ENCODE measurements around the gene SNRNP200.
A peak's percentile ranks its signal among the peaks of the same experiment; 100 is the strongest.

The SNRNP200 gene

GRCh38 chr2:96305091-96305978, at the start of gene SNRNP200:
TSS of gene SNRNP200 (minus strand) at chr2:96305546. CDS start at chr2:96305437, 109 bp downstream.
- DNase-seq (ENCODE audit: low read depth), result peak; percentile 89

- DNase-seq (ENCODE audit: low read depth), result no peak
These were observed 49.1 kb upstream of the SNRNP200 start for GRCh38 chr2:96354492-96354891.

- DNase-seq (ENCODE audit: low read depth), result no peak
These were observed 48.3 kb upstream of the SNRNP200 start for GRCh38 chr2:96353606-96354101.

GRCh38 chr2:96353032-96353561, 47.8 kb upstream of the SNRNP200 start:
- no peak for DNase-seq (ENCODE audit: low read depth)

GRCh38 chr2:96347395-96347794, 42.0 kb upstream of the SNRNP200 start:
- no peak for DNase-seq (ENCODE audit: low read depth)

GRCh38 chr2:96345868-96346462, 40.6 kb upstream of the SNRNP200 start:
- no peak for DNase-seq (ENCODE audit: low read depth)

- no peak for DNase-seq (ENCODE audit: low read depth)
These were observed 40.1 kb upstream of the SNRNP200 start for GRCh38 chr2:96345438-96345837.

GRCh38 chr2:96344011-96344410, 38.7 kb upstream of the SNRNP200 start:
- peak; percentile 66 for DNase-seq (ENCODE audit: low read depth)

GRCh38 chr2:96342085-96342484, 36.7 kb upstream of the SNRNP200 start:
- peak; percentile 73 for DNase-seq (ENCODE audit: low read depth)

GRCh38 chr2:96341641-96342040, 36.3 kb upstream of the SNRNP200 start:
- peak; percentile 53 for DNase-seq (ENCODE audit: low read depth)

- no peak for DNase-seq (ENCODE audit: low read depth)
These were observed 35.4 kb upstream of the SNRNP200 start for GRCh38 chr2:96340493-96341414.

GRCh38 chr2:96336873-96337272, 31.5 kb upstream of the SNRNP200 start:
- DNase-seq (ENCODE audit: low read depth), result no peak

- DNase-seq (ENCODE audit: low read depth), result no peak
These were observed 30.9 kb upstream of the SNRNP200 start for GRCh38 chr2:96336104-96336775.

GRCh38 chr2:96333708-96334107, 28.4 kb upstream of the SNRNP200 start:
- DNase-seq (ENCODE audit: low read depth), result no peak

GRCh38 chr2:96330407-96330806, 25.1 kb upstream of the SNRNP200 start:
- no peak for DNase-seq (ENCODE audit: low read depth)

- no peak for DNase-seq (ENCODE audit: low read depth)
These were observed 24.5 kb upstream of the SNRNP200 start for GRCh38 chr2:96329874-96330273.

- no peak for DNase-seq (ENCODE audit: low read depth)
These were observed 24.1 kb upstream of the SNRNP200 start for GRCh38 chr2:96329456-96329855.

GRCh38 chr2:96326990-96327820, 21.9 kb upstream of the SNRNP200 start:
- DNase-seq (ENCODE audit: low read depth), result no peak

GRCh38 chr2:96326564-96326963, 21.2 kb upstream of the SNRNP200 start:
- DNase-seq (ENCODE audit: low read depth), result no peak

- DNase-seq (ENCODE audit: low read depth), result peak; percentile 46
These were observed 20.5 kb upstream of the SNRNP200 start for GRCh38 chr2:96325884-96326255.

Measured in T-helper 22 cell (primary cell).